ENCODE results near the gene UNC93B1. TPM values are rescaled to one million over a fixed set of nuclear protein-coding genes. Genes with fewer than 3 reads are reported as not detected.

Gene UNC93B1
- total RNA-seq, 1 donor from 2014 or later = 59.3 TPM

Other genes starting within 250 kb of the UNC93B1 start
- gene ALDH3B1, start 6.2 kb upstream of the UNC93B1 start, total RNA-seq = 12.5 and 28.8 TPM in 2 replicates
- 106 and 152 TPM in 2 replicates for gene NDUFS8, start 26.6 kb upstream of the UNC93B1 start, total RNA-seq
- 60.2 and 84.2 TPM in 2 replicates for gene TCIRG1, start 34.9 kb upstream of the UNC93B1 start, total RNA-seq
- gene CHKA, start 117.3 kb upstream of the UNC93B1 start, total RNA-seq = 6.6 and 23.6 TPM in 2 replicates
- 19.6 and 52.2 TPM in 2 replicates for gene KMT5B, start 209.2 kb upstream of the UNC93B1 start, total RNA-seq

Measured in renal cortical epithelial cell (primary cell).